Adrenal gland (tissue), 5 donors: ENCODE measurements around the gene GPR75.

Experiments
- CTCF ChIP-seq, 6 experiments: fragments of 450-650 bp in 4 of 6; fragments of 200-600 bp in 2 of 6; sonication (generic) in 1 of 6; IDR thresholded peaks; 1 replicate in 5 of 6; 2 replicates in 1 of 6; pipeline versions ENCODE4 v1.5.1 to v1.8.0; 2016 to 2021; ENCODE audit warnings: antibody characterized with exemption in 6 of 6, mild to moderate bottlenecking in 2 of 6, moderate library complexity in 1 of 6
- POLR2A ChIP-seq, 2 donors: fragments of 450-650 bp; IDR thresholded peaks; one replicate each; pipeline ENCODE4 v1.6.1; 2017; ENCODE audit warnings: antibody characterized with exemption in 2 of 2, mild to moderate bottlenecking in 2 of 2, moderate library complexity in 1 of 2
- donor health status: DM: no; HTN: no; CAD: no.

DNA sequence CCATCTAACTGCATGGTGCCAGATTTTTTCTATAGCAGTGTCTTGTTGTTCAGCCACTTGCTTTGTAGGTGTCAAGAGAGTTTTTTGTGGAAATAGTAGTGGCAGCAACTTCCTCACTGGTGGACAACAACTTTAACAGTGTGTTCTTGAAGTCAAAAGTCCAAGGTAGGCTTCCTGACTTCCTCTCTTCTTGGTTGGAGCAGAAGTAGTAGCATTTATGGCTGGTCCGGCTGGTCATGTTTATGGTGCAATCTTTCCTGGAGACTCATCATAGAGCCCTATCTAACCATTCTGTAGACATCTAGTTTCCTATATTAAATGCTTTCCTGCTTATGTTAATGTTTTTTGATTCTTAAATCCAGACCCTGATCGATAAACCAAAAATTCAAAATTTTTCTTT is 11.7 kb downstream of the GPR75 start:
- TF ChIP-seq CTCF (IDR thresholded peaks at IDR 0.05) (no peak), POLR2A (IDR thresholded peaks at IDR 0.05) (no peak)
